Omental fat pad (tissue), 4 donors: ENCODE data around the gene SSH2. TPM values are rescaled to one million over a fixed set of nuclear protein-coding genes. Genes with fewer than 3 reads are reported as not detected.

Source experiments
- ATAC-seq: fragments of 150-250 bp; one replicate; pipeline ENCODE4 v1.9.1; 2016; ENCODE audit warnings: mild to moderate bottlenecking, moderate library complexity; ENCODE audit not compliant: low FRiP score
- DNase-seq: peaks from one replicate; pipeline ENCODE4 v3.0.0-alpha.2; 2019; ENCODE audit warnings: low spot score
- CTCF ChIP-seq, 3 donors: fragments of 450-650 bp; IDR thresholded peaks; one replicate each; pipeline ENCODE4 v1.5.1; 2016 to 2017; ENCODE audit warnings: antibody characterized with exemption in 3 of 3, mild to moderate bottlenecking in 3 of 3, moderate library complexity in 2 of 3
- total RNA-seq, 4 donors: library from RNA; depleted of rRNA; stranded (reverse); fragments of >200 nt; gene quantifications; one replicate each; pipeline ENCODE4 v1.1.0, GENCODE V29; 2016

SSH2 gene
- total RNA-seq, 4 donors from 2014 or later: 25.1 to 88.0 (median 35.8) TPM

GRCh38 chr17:29595107-29595942 is 334.7 kb downstream of the SSH2 start:
- no peak for TF ChIP-seq CTCF (IDR thresholded peaks at IDR 0.05)
- DNase-seq (no peak), ATAC-seq (no peak)

- no peak for TF ChIP-seq CTCF (IDR thresholded peaks at IDR 0.05)
- no peak for ATAC-seq
- no peak for DNase-seq
These were observed 335.4 kb downstream of the SSH2 start for GRCh38 chr17:29594519-29595090.

GRCh38 chr17:29593591-29594518 is 336.2 kb downstream of the SSH2 start:
- ATAC-seq (no peak), DNase-seq (no peak)
- no peak for TF ChIP-seq CTCF (IDR thresholded peaks at IDR 0.05)

- TF ChIP-seq CTCF (IDR thresholded peaks at IDR 0.05): no peak
- DNase-seq: no peak
These were observed 337.0 kb downstream of the SSH2 start, which contains the start of gene ANKRD13B for GRCh38 chr17:29592850-29593551. Gene ANKRD13B, plus strand, starts transcription at chr17:29593132. Its CDS starts 490 bp downstream, at chr17:29593622.

GRCh38 chr17:29591737-29592608 is 338.1 kb downstream of the SSH2 start:
- TF ChIP-seq CTCF (IDR thresholded peaks at IDR 0.05): peak in 1 of 3 donors; percentile 79
- ATAC-seq (peak; percentile 64), DNase-seq (peak; percentile 70)

More at GRCh38 chr17:29592850-29593551, 337.0 kb downstream of the SSH2 start, which contains the start of gene ANKRD13B:
- ATAC-seq: no peak
